Measurements from ENCODE around the gene SLC2A3. TPM values are rescaled to one million over a fixed set of nuclear protein-coding genes. Genes with fewer than 3 reads are reported as not detected.
"Not testable (repeated sequence)": the region's sequence is repeated elsewhere in the genome, so short reads cannot be mapped to it uniquely, and the experiment has no call there.

The SLC2A3 gene
- total and polyA plus RNA-seq, 2 donors (not counting 3 experiments of a cell fraction or from before 2014, with no cell fraction given): 13.9 to 20.8 TPM

- H3K9me1 ChIP-seq (replicated peaks; ENCODE audit: control insufficient read depth, extremely low read depth, insufficient read depth, low read length); H3K27ac ChIP-seq (ENCODE audit: insufficient read depth, low read depth, low read length); H3K9me3 ChIP-seq (replicated peaks; ENCODE audit: control insufficient read depth, insufficient read depth, low read length); DNase-seq (ENCODE audit: low read depth, low spot score); intact Hi-C loops (cut with micrococcal nuclease); CTCF ChIA-PET; H3K36me3 ChIP-seq (ENCODE audit: control insufficient read depth in 2 of 2, extremely low read depth in 1 of 2, insufficient read depth in 2 of 2, low read length in 2 of 2); H3K4me2 ChIP-seq (ENCODE audit: insufficient read depth, low read length); H3K4me3 ChIP-seq (replicated peaks in 1 of 3; ENCODE audit: insufficient read depth in 1 of 3, low read depth in 1 of 3, low read length in 3 of 3); dilution Hi-C loops (cut with MboI; ENCODE audit: extremely low pct_ligation_motif_present, low sequenced_read_pairs); H4K20me1 ChIP-seq (replicated peaks; ENCODE audit: control insufficient read depth, extremely low read depth, insufficient read depth, low read length); H3K79me2 ChIP-seq (ENCODE audit: control insufficient read depth, insufficient read depth, low read length); POLR2A ChIA-PET; H3K9ac ChIP-seq (replicated peaks; ENCODE audit: extremely low read depth, insufficient read depth, low read length); FAIRE-seq; BruUV-seq (replicated peaks); H3K27me3 ChIP-seq (ENCODE audit: control insufficient read depth in 2 of 2, insufficient read depth in 2 of 2, low read length in 2 of 2); H2AFZ ChIP-seq (ENCODE audit: low read depth, low read length): not testable (repeated sequence)
- H3K4me1 ChIP-seq (ENCODE audit: control insufficient read depth, extremely low read depth, insufficient read depth, low read length): peaks cover 15% of the 10 kb centered on the region
Observed at GRCh38 chr12:7954877-7955276, 18.9 kb upstream of the SLC2A3 start.

- H3K4me2 ChIP-seq (ENCODE audit: insufficient read depth, low read length); POLR2A ChIA-PET; H3K9me1 ChIP-seq (replicated peaks; ENCODE audit: control insufficient read depth, extremely low read depth, insufficient read depth, low read length); H3K36me3 ChIP-seq (ENCODE audit: control insufficient read depth in 2 of 2, extremely low read depth in 1 of 2, insufficient read depth in 2 of 2, low read length in 2 of 2); H3K27ac ChIP-seq (ENCODE audit: insufficient read depth, low read depth, low read length); H3K27me3 ChIP-seq (ENCODE audit: control insufficient read depth in 2 of 2, insufficient read depth in 2 of 2, low read length in 2 of 2); BruUV-seq (replicated peaks); H4K20me1 ChIP-seq (replicated peaks; ENCODE audit: control insufficient read depth, extremely low read depth, insufficient read depth, low read length); H3K9me3 ChIP-seq (replicated peaks; ENCODE audit: control insufficient read depth, insufficient read depth, low read length); H3K4me3 ChIP-seq (replicated peaks in 1 of 3; ENCODE audit: insufficient read depth in 1 of 3, low read depth in 1 of 3, low read length in 3 of 3); H3K79me2 ChIP-seq (ENCODE audit: control insufficient read depth, insufficient read depth, low read length); CTCF ChIA-PET; intact Hi-C loops (cut with micrococcal nuclease); H2AFZ ChIP-seq (ENCODE audit: low read depth, low read length); DNase-seq (ENCODE audit: low read depth, low spot score); dilution Hi-C loops (cut with MboI; ENCODE audit: extremely low pct_ligation_motif_present, low sequenced_read_pairs); H3K9ac ChIP-seq (replicated peaks; ENCODE audit: extremely low read depth, insufficient read depth, low read length): not testable (repeated sequence)
- FAIRE-seq: peak; percentile 48
- H3K4me1 ChIP-seq (ENCODE audit: control insufficient read depth, extremely low read depth, insufficient read depth, low read length): peaks cover 10% of the 10 kb centered on the region
Observed at GRCh38 chr12:7954418-7954817, 18.4 kb upstream of the SLC2A3 start.

- CTCF ChIA-PET; H3K79me2 ChIP-seq (ENCODE audit: control insufficient read depth, insufficient read depth, low read length); dilution Hi-C loops (cut with MboI; ENCODE audit: extremely low pct_ligation_motif_present, low sequenced_read_pairs); H3K9me3 ChIP-seq (replicated peaks; ENCODE audit: control insufficient read depth, insufficient read depth, low read length); H3K4me1 ChIP-seq (ENCODE audit: control insufficient read depth, extremely low read depth, insufficient read depth, low read length); H4K20me1 ChIP-seq (replicated peaks; ENCODE audit: control insufficient read depth, extremely low read depth, insufficient read depth, low read length); H3K4me3 ChIP-seq (replicated peaks in 1 of 3; ENCODE audit: insufficient read depth in 1 of 3, low read depth in 1 of 3, low read length in 3 of 3); intact Hi-C loops (cut with micrococcal nuclease); FAIRE-seq; DNase-seq (ENCODE audit: low read depth, low spot score); H3K36me3 ChIP-seq (ENCODE audit: control insufficient read depth in 2 of 2, extremely low read depth in 1 of 2, insufficient read depth in 2 of 2, low read length in 2 of 2); BruUV-seq (replicated peaks); H3K4me2 ChIP-seq (ENCODE audit: insufficient read depth, low read length); H3K27ac ChIP-seq (ENCODE audit: insufficient read depth, low read depth, low read length); H3K27me3 ChIP-seq (ENCODE audit: control insufficient read depth in 2 of 2, insufficient read depth in 2 of 2, low read length in 2 of 2); H3K9me1 ChIP-seq (replicated peaks; ENCODE audit: control insufficient read depth, extremely low read depth, insufficient read depth, low read length); POLR2A ChIA-PET; H3K9ac ChIP-seq (replicated peaks; ENCODE audit: extremely low read depth, insufficient read depth, low read length); H2AFZ ChIP-seq (ENCODE audit: low read depth, low read length): not testable (repeated sequence)
Observed at GRCh38 chr12:7953912-7954311, 17.9 kb upstream of the SLC2A3 start.
